H1 (cell line): ENCODE measurements around the gene CASZ1. TPM values are rescaled to one million over a fixed set of nuclear protein-coding genes. Genes with fewer than 3 reads are reported as not detected.

Experiments used
- CTCF ChIA-PET: fragments of 300-600 bp; sonication (Branson Sonifier 250); formaldehyde crosslinking; loops from one replicate; lab custom pipeline; 2021; ENCODE audit not compliant: partially characterized antibody; lab: Charles Lee
- POLR2A ChIA-PET: fragments of 300-600 bp; sonication (Branson Sonifier 250); formaldehyde crosslinking; loops from one replicate; lab custom pipeline; 2021; ENCODE audit warnings: inconsistent platforms; ENCODE audit not compliant: partially characterized antibody; lab: Charles Lee
- DNase-seq, 2 experiments: peaks; one replicate each; pipeline versions ENCODE4 v3.0.0 to v3.0.0-alpha.2; 2010 to 2022; ENCODE audit warnings: low spot score in 2 of 2, low read depth in 1 of 2, mixed read lengths in 1 of 2
- FAIRE-seq: peaks from 2 replicates; lab custom pipeline; 2011; peaks lifted over from hg19 to GRCh38; lab: Jason Lieb, UNC
- H2AFZ ChIP-seq: 2 replicates; pipeline ENCODE4 v1.8.1; 2012; ENCODE audit warnings: low read length, inconsistent platforms
- H2AK5ac ChIP-seq: 2 replicates; pipeline ENCODE4 v1.6.1; 2013; ENCODE audit warnings: low read depth, low read length
- H2BK120ac ChIP-seq: replicated peaks from 2 replicates; pipeline ENCODE3; 2013; ENCODE audit warnings: low read depth, low read length, inconsistent platforms
- H2BK12ac ChIP-seq: 2 replicates; pipeline ENCODE4 v1.6.1; 2013; ENCODE audit warnings: low read depth, low read length
- H2BK15ac ChIP-seq: 2 replicates; pipeline ENCODE4 v1.6.1; 2013; ENCODE audit warnings: low read length
- H2BK20ac ChIP-seq: 2 replicates; pipeline ENCODE4 v1.6.1; 2013; ENCODE audit warnings: low read length
- H2BK5ac ChIP-seq: 2 replicates; pipeline ENCODE4 v1.6.1; 2013; ENCODE audit warnings: low read depth, low read length
- H3K14ac ChIP-seq: 2 replicates; pipeline ENCODE4 v1.6.1; 2013; ENCODE audit warnings: inconsistent platforms; ENCODE audit not compliant: insufficient read length
- H3K18ac ChIP-seq: 2 replicates; pipeline ENCODE4 v1.6.1; 2013; ENCODE audit warnings: low read length; ENCODE audit errors: extremely low read depth
- H3K23ac ChIP-seq: 2 replicates; pipeline ENCODE4 v1.6.1; 2013; ENCODE audit warnings: inconsistent platforms; ENCODE audit not compliant: insufficient read length
- H3K23me2 ChIP-seq: 2 replicates; pipeline ENCODE4 v1.6.1; 2013; ENCODE audit warnings: low read depth, low read length
- H3K27ac ChIP-seq: 2 replicates; pipeline ENCODE4 v1.6.1; 2011; ENCODE audit warnings: low read depth, low read length, inconsistent platforms
- H3K27me3 ChIP-seq, 4 experiments: replicated peaks in 1 of 4; 1 replicate in 1 of 4; 2 replicates in 3 of 4; pipeline versions ENCODE4 v1.6.1 to v1.8.1; 2011 to 2013; ENCODE audit warnings: low read length in 3 of 4, mild to moderate bottlenecking in 3 of 4, inconsistent platforms in 2 of 4, mixed read lengths in 2 of 4, moderate library complexity in 1 of 4; ENCODE audit not compliant: control insufficient read depth in 3 of 4, insufficient read depth in 3 of 4; ENCODE audit errors: extremely low read depth in 1 of 4
- H3K36me3 ChIP-seq, 4 experiments: 2 replicates each; pipeline versions ENCODE4 v1.6.1 to v1.8.1; 2011 to 2013; ENCODE audit warnings: mild to moderate bottlenecking in 4 of 4, low read length in 3 of 4, moderate library complexity in 2 of 4, control low read depth in 1 of 4, inconsistent platforms in 1 of 4; ENCODE audit not compliant: insufficient read depth in 4 of 4, control insufficient read depth in 2 of 4
- H3K4ac ChIP-seq: replicated peaks from 2 replicates; pipeline ENCODE3; 2013; ENCODE audit warnings: low read length, low read depth, mixed read lengths, inconsistent platforms; ENCODE audit not compliant: insufficient read length
- H3K4me1 ChIP-seq, 4 experiments: replicated peaks in 1 of 4; 1 replicate in 1 of 4; 2 replicates in 3 of 4; pipeline versions ENCODE4 v1.6.1 to v1.8.1; 2011 to 2013; ENCODE audit warnings: low read length in 3 of 4, inconsistent platforms in 2 of 4, mixed read lengths in 1 of 4; ENCODE audit not compliant: insufficient read depth in 4 of 4, control insufficient read depth in 3 of 4
- H3K4me2 ChIP-seq, 2 experiments: 2 replicates each; pipeline versions ENCODE4 v1.6.1 to v1.8.1; 2011 to 2013; ENCODE audit warnings: low read depth in 2 of 2, low read length in 2 of 2, control low read depth in 1 of 2, inconsistent platforms in 1 of 2, mild to moderate bottlenecking in 1 of 2; ENCODE audit not compliant: insufficient read depth in 1 of 2
- H3K4me3 ChIP-seq, 4 experiments: fragments of 200-600, 300-600 bp in 1 of 4; sonication (generic), shearing (Covaris generic), sonication (Bioruptor Twin) in 1 of 4; 2 replicates each; pipeline versions ENCODE4 v1.5.1 to v1.8.1; 2011 to 2016; ENCODE audit warnings: low read length in 4 of 4, low read depth in 3 of 4, control low read depth in 2 of 4, inconsistent platforms in 2 of 4, mild to moderate bottlenecking in 2 of 4, mixed read lengths in 1 of 4, moderate library complexity in 1 of 4; ENCODE audit not compliant: insufficient read depth in 2 of 4; ENCODE audit errors: extremely low read depth in 1 of 4
- H3K56ac ChIP-seq: replicated peaks from 2 replicates; pipeline ENCODE3; 2013; ENCODE audit warnings: low read depth, mild to moderate bottlenecking, mixed read lengths, low read length, inconsistent platforms; ENCODE audit not compliant: insufficient read length
- H3K79me1 ChIP-seq: 2 replicates; pipeline ENCODE4 v1.6.1; 2013; ENCODE audit warnings: low read depth, low read length, control low read depth
- H3K79me2 ChIP-seq, 2 experiments: 2 replicates each; pipeline versions ENCODE4 v1.6.1 to v1.8.1; 2012 to 2013; ENCODE audit warnings: low read length in 2 of 2, mild to moderate bottlenecking in 2 of 2, inconsistent platforms in 1 of 2; ENCODE audit not compliant: insufficient read depth in 2 of 2, control insufficient read depth in 1 of 2
- H3K9ac ChIP-seq, 4 experiments: replicated peaks in 1 of 4; 1 replicate in 1 of 4; 2 replicates in 3 of 4; pipeline versions ENCODE4 v1.6.1 to v1.8.1; 2011 to 2013; ENCODE audit warnings: low read depth in 3 of 4, low read length in 3 of 4, control low read depth in 2 of 4, mild to moderate bottlenecking in 2 of 4, moderate library complexity in 2 of 4, inconsistent platforms in 1 of 4; ENCODE audit errors: extremely low read depth in 1 of 4
- H3K9me3 ChIP-seq, 2 experiments: 2 replicates each; pipeline versions ENCODE4 v1.6.1 to v1.8.1; 2012 to 2013; ENCODE audit warnings: mild to moderate bottlenecking in 2 of 2, moderate library complexity in 2 of 2, control low read depth in 1 of 2, inconsistent platforms in 1 of 2, low read depth in 1 of 2, low read length in 1 of 2, mixed read lengths in 1 of 2; ENCODE audit not compliant: insufficient read depth in 2 of 2
- H4K20me1 ChIP-seq, 2 experiments: replicated peaks in 1 of 2; 2 replicates each; pipeline versions ENCODE3 to v1.8.1; 2011 to 2013; ENCODE audit warnings: inconsistent platforms in 2 of 2, low read length in 2 of 2, mild to moderate bottlenecking in 1 of 2; ENCODE audit not compliant: insufficient read depth in 2 of 2, control insufficient read depth in 1 of 2
- H4K5ac ChIP-seq: 2 replicates; pipeline ENCODE4 v1.6.1; 2013; ENCODE audit warnings: low read length, low read depth, mixed read lengths, inconsistent platforms; ENCODE audit not compliant: insufficient read length
- H4K8ac ChIP-seq: 2 replicates; pipeline ENCODE4 v1.8.0; 2013; ENCODE audit warnings: mild to moderate bottlenecking, moderate library complexity, low read length, inconsistent platforms; ENCODE audit not compliant: insufficient read depth; ENCODE audit errors: extremely low read depth
- H4K91ac ChIP-seq: replicated peaks from 2 replicates; pipeline ENCODE3; 2013; ENCODE audit warnings: low read length, mixed read lengths, inconsistent platforms; ENCODE audit not compliant: insufficient read length
- MAX ChIP-seq: IDR thresholded peaks from 2 replicates; pipeline ENCODE4 v1.6.1; 2012; ENCODE audit warnings: inconsistent platforms
- PHF8 ChIP-seq: fragments of 200-600 bp; sonication (generic); conservative IDR thresholded peaks from 2 replicates; pipeline ENCODE4 v1.7.1; 2012; ENCODE audit warnings: low read depth, mild to moderate bottlenecking, inconsistent platforms, low read length, moderate library complexity
- WGBS, 2 experiments: shearing (Covaris generic) in 1 of 2; methylation state at CpG; one replicate each; pipeline versions ENCODE4 v1.1.6 to v1.1.7; 2013 to 2015; ENCODE audit warnings: low lambda C conversion rate in 2 of 2, mixed read lengths in 2 of 2, inconsistent platforms in 1 of 2, low coverage in 1 of 2, missing lambda C conversion rate in 1 of 2; ENCODE audit not compliant: insufficient replicate concordance in 2 of 2, insufficient coverage in 1 of 2, insufficient read length in 1 of 2; ENCODE audit errors: extremely low coverage in 1 of 2, missing lambda C conversion rate in 1 of 2; 5-methylcytosine and 5-hydroxymethylcytosine counted together
- polyA plus RNA-seq, 7 experiments: library from polyadenylated mRNA; depleted of rRNA in 3 of 7; stranded (reverse) in 5 of 7; unstranded in 2 of 7; fragments of >200 nt in 5 of 7; fragments of 200-250 nt in 2 of 7; gene quantifications; 1 replicate in 5 of 7; 2 replicates in 1 of 7; 4 replicates in 1 of 7; pipeline versions ENCODE4 v1.2.1 to v1.2.3, GENCODE V29; 2011 to 2013; ENCODE audit warnings: missing spikeins in 2 of 7, mixed read lengths in 2 of 7
- total RNA-seq: library from RNA; stranded (reverse); fragmentation: NEBNext Ultra II Directional; extraction: Animal tissue kit (Norgen Biotek cat#: 25700); gene quantifications from 2 replicates; pipeline ENCODE4 v1.2.1, GENCODE V29; 2021

The CASZ1 gene
- total and polyA plus RNA-seq, 2 of the 8 experiments (the other 6 are each of a cell fraction or from before 2014, with no cell fraction given): 4.4 to 7.7 TPM

GRCh38 chr1:10803971-10804820, 7.8 kb upstream of the CASZ1 start:
- FAIRE-seq (no peak), DNase-seq (no peak)
- Histone ChIP-seq H2BK20ac (no peak overlapping the region; the same call in 1 of the 2 replicates), H2AFZ (0 out of 2 replicates have a peak overlapping the region, but pooled peaks have one; percentile 7), H2BK120ac (no peak overlapping the region), H3K79me1 (no peaks in the 10 kb centered on the region), H4K91ac (no peak overlapping the region), H4K5ac (no peak overlapping the region), H2BK12ac (peak overlapping the region; percentile 6; the same call in 1 of the 2 replicates), H3K23me2 (peaks cover 6% of the 10 kb centered on the region; the same call in 1 of the 2 replicates), H2BK5ac (peak overlapping the region; percentile 39; the same call in 1 of the 2 replicates), H3K4me3 (no peak overlapping the region), H3K56ac (no peak overlapping the region), H2AK5ac (no peak overlapping the region), H3K79me2 (no peaks in the 10 kb centered on the region), H4K8ac (no peak overlapping the region; the same call in none of the 2 replicates), H3K36me3 (no peaks in the 10 kb centered on the region), H3K9ac (no peak overlapping the region), H3K4me2 (no peak overlapping the region), H4K20me1 (peaks cover 0 to 3% of the 10 kb centered on the region in 2 experiments), H3K23ac (no peak overlapping the region), H3K4ac (no peak overlapping the region), H3K27me3 (peaks cover 0 to 2% (median 0%) of the 10 kb centered on the region in 4 experiments; a peak in 2 of 7 replicates), H2BK15ac (0 out of 2 replicates have a peak overlapping the region, but pooled peaks have one; percentile 65), H3K9me3 (no peaks in the 10 kb centered on the region), H3K14ac (no peak overlapping the region), H3K27ac (no peak overlapping the region), H3K18ac (no peak overlapping the region), H3K4me1 (peaks cover 0 to 5% (median 1%) of the 10 kb centered on the region in 4 experiments; a peak in 5 of 7 replicates)
- TF ChIP-seq MAX (peak; percentile 28; the same call in 1 of the 2 replicates), PHF8 (no peak)
- POLR2A ChIA-PET: no interaction called here
- CTCF ChIA-PET: interaction anchor here (0.7 to 1.2 kb wide), 2 partner anchors 12 to 18 kb away, joined by 3 read pairs; no protein-coding TSS in a partner anchor
- WGBS, 2 experiments: 84% methylated on average over 21 of the region's 21 CpGs; no CpG with 5 or more reads in 1 of the 2 experiments
